DMS114 treated with DMSO at 0.1 percent for 48 hours (cell line): ENCODE measurements around the gene PAK6.

Experiments used
- DNase-seq: peaks from one replicate; lab custom pipeline; 2025; ENCODE audit not compliant: unreplicated experiment; lab: John Stamatoyannopoulos, UW

The PAK6 gene

GRCh38 chr15:40309344-40309862, 70.5 kb downstream of the PAK6 start:
- no peak for DNase-seq

GRCh38 chr15:40310001-40310959, 71.4 kb downstream of the PAK6 start:
- DNase-seq = no peak

GRCh38 chr15:40310993-40311392, 72.1 kb downstream of the PAK6 start:
- no peak for DNase-seq

GRCh38 chr15:40312370-40313158, 73.7 kb downstream of the PAK6 start:
- DNase-seq = no peak

GRCh38 chr15:40313531-40314398, 74.9 kb downstream of the PAK6 start:
- DNase-seq = no peak

- DNase-seq = no peak
These were observed 75.9 kb downstream of the PAK6 start for GRCh38 chr15:40314723-40315276.

GRCh38 chr15:40316931-40317330, 78.1 kb downstream of the PAK6 start:
- DNase-seq = no peak

- no peak for DNase-seq
These were observed 78.7 kb downstream of the PAK6 start for GRCh38 chr15:40317580-40317979.

GRCh38 chr15:40320409-40320808, 81.5 kb downstream of the PAK6 start:
- DNase-seq = no peak

- peak; percentile 74 for DNase-seq
These were observed 82.1 kb downstream of the PAK6 start for GRCh38 chr15:40320931-40321371.

- DNase-seq = no peak
These were observed 83.8 kb downstream of the PAK6 start for GRCh38 chr15:40322531-40323238.

GRCh38 chr15:40323239-40323952, 84.5 kb downstream of the PAK6 start, which contains the start of gene INAFM2:
Gene INAFM2, plus strand, starts transcription at chr15:40323692. Its CDS starts 364 bp downstream, at chr15:40324056.
- DNase-seq = peak; percentile 95

GRCh38 chr15:40323953-40324937, 85.4 kb downstream of the PAK6 start:
- DNase-seq = no peak

GRCh38 chr15:40325188-40325587, 86.3 kb downstream of the PAK6 start:
- DNase-seq = no peak

- DNase-seq = no peak
These were observed 86.8 kb downstream of the PAK6 start for GRCh38 chr15:40325700-40326099.
